Measurements from ENCODE around the gene SLC25A28. TPM values are rescaled to one million over a fixed set of nuclear protein-coding genes. Genes with fewer than 3 reads are reported as not detected.

SLC25A28 gene
- total RNA-seq, 2 experiments from 2014 or later: 43.6 to 44.7 TPM

DNA sequence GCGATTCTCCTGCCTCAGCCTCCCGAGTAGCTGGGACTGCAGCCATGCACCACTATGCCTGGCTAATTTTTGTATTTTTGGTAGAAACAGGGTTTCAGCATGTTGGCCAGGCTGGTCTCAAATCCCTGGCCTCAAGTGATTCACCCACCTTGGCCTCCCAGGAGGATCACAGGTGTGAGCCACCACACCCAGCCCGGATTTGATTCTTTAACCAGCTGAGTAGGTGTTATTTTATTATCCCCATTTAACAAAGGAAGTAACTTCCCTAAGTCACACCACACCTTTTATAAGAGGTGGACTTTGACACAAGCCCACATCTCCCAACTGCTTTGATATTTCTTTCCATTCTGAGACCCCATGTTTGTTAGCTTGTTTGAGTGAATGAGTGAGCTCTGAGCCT is 25.0 kb downstream of the SLC25A28 start:
- Mint-ChIP-seq H3K27ac (no peak overlapping the region), H3K4me1 (ENCODE audit: low read depth) (no peaks in the 10 kb centered on the region), H3K4me3 (no peak overlapping the region), H3K27me3 (peaks cover 4% of the 10 kb centered on the region), H3K36me3 (ENCODE audit: low read depth) (no peaks in the 10 kb centered on the region), H3K9me3 (no peaks in the 10 kb centered on the region)
- intact Hi-C loops (cut with micrococcal nuclease): no loop called here
- CTCF ChIA-PET: interaction anchor here (0.8 to 1.5 kb wide), 3 partner anchors 17 to 202 kb away, joined by 3 to 5 read pairs (median 4); no protein-coding TSS in a partner anchor
- TF ChIP-seq, protein P1, sequence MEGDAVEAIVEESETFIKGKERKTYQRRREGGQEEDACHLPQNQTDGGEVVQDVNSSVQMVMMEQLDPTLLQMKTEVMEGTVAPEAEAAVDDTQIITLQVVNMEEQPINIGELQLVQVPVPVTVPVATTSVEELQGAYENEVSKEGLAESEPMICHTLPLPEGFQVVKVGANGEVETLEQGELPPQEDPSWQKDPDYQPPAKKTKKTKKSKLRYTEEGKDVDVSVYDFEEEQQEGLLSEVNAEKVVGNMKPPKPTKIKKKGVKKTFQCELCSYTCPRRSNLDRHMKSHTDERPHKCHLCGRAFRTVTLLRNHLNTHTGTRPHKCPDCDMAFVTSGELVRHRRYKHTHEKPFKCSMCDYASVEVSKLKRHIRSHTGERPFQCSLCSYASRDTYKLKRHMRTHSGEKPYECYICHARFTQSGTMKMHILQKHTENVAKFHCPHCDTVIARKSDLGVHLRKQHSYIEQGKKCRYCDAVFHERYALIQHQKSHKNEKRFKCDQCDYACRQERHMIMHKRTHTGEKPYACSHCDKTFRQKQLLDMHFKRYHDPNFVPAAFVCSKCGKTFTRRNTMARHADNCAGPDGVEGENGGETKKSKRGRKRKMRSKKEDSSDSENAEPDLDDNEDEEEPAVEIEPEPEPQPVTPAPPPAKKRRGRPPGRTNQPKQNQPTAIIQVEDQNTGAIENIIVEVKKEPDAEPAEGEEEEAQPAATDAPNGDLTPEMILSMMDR (IDR thresholded peaks at IDR 0.05): no peak
- DNase-seq: no peak
- ATAC-seq: no peak
- POLR2A ChIA-PET: no interaction called here

DNA sequence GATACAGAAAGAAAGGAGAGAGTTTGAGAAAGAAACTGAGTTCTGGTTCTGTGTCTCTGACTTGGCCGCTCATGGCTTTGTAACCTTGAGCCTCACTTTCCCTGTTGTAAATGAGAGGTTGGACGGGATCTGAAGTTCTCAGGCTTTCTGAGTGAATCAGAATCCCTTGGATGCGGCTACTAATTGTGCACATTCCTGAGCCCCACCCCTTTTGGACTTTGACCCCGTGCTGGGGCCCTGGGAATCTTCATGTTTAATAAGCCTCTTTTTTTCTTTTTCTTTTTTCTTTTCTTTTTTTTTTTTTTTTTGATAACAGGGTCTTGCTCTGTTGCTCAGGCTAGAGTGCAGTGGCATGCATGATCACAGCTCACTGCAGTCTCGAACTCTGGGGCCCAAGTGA is 26.9 kb downstream of the SLC25A28 start:
- H3K27ac Mint-ChIP-seq: no peak overlapping the region
- ATAC-seq: no peak
- no peak overlapping the region for H3K4me3 Mint-ChIP-seq
- ChIA-PET POLR2A (no interaction called here), CTCF (no interaction called here)
- H3K9me3 Mint-ChIP-seq: no peaks in the 10 kb centered on the region
- no peaks in the 10 kb centered on the region for H3K4me1 Mint-ChIP-seq (ENCODE audit: low read depth)
- peaks cover 4% of the 10 kb centered on the region for H3K27me3 Mint-ChIP-seq
- TF ChIP-seq, protein P1 (IDR thresholded peaks at IDR 0.05): no peak
- no peak for DNase-seq
- no peaks in the 10 kb centered on the region for H3K36me3 Mint-ChIP-seq (ENCODE audit: low read depth)
- intact Hi-C loops (cut with micrococcal nuclease): no loop called here

DNA sequence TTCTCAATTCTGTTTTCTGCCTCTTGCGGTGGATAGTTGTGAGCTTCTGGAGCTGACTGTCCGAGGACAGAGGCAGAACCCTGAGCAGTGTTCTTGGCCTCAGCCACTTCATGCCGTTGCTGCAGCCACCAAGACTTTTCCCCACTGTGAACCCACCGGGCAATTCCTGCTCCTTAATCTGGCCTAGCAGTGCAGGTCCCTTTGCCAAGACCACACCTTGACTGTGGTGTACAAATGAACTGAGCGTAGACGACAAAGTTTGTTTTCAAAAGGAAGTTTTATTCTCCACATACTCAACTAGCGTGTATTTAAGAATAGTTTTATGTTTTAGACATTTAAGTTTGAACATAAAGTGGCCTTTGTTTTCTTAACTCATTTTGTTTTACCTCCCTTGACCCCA is 29.4 kb downstream of the SLC25A28 start:
- DNase-seq (no peak), ATAC-seq (no peak)
- Mint-ChIP-seq H3K27ac (no peak overlapping the region), H3K27me3 (peaks cover 4% of the 10 kb centered on the region), H3K36me3 (ENCODE audit: low read depth) (no peaks in the 10 kb centered on the region), H3K9me3 (no peaks in the 10 kb centered on the region), H3K4me1 (ENCODE audit: low read depth) (no peaks in the 10 kb centered on the region), H3K4me3 (no peak overlapping the region)
- ChIA-PET POLR2A (interaction anchor here (0.6 kb wide), 1 partner anchor 123 kb away, joined by 3 read pairs; no protein-coding TSS in a partner anchor), CTCF (interaction anchor here (0.7 to 1.0 kb wide), 2 partner anchors 18 to 30 kb away, joined by 3 to 4 read pairs; no protein-coding TSS in a partner anchor)
- intact Hi-C loops (cut with micrococcal nuclease): no loop called here
- TF ChIP-seq, protein P1 (IDR thresholded peaks at IDR 0.05): no peak

DNA sequence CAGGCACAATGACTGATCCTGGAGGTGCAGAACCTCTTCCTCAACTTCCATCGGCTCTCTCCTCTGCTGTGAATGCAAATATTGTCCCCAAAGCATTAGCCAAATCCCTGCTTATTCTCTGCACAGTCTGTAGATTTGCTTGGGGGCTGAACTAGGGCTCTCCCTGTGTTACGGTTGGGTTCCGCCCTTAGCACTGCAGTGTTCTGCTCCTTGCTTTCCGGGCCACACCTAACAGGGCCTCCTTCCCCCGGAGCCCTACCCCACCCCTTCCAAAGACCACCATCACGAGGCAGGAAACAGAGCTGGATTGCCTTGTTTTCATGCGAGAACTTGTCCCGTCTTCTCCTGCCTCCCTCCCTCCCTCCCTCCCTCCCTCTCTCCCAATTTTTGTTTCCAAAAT is 36.6 kb downstream of the SLC25A28 start:
- intact Hi-C loops (cut with micrococcal nuclease): no loop called here
- H3K27me3 Mint-ChIP-seq: no peaks in the 10 kb centered on the region
- H3K4me1 Mint-ChIP-seq (ENCODE audit: low read depth): no peaks in the 10 kb centered on the region
- H3K27ac Mint-ChIP-seq: no peak overlapping the region
- ChIA-PET CTCF (interaction anchor here (1.1 kb wide), 1 partner anchor 28 kb away, joined by 6 read pairs; no protein-coding TSS in a partner anchor), POLR2A (no interaction called here)
- no peaks in the 10 kb centered on the region for H3K36me3 Mint-ChIP-seq (ENCODE audit: low read depth)
- no peak overlapping the region for H3K4me3 Mint-ChIP-seq
- DNase-seq (no peak), ATAC-seq (no peak)
- H3K9me3 Mint-ChIP-seq: no peaks in the 10 kb centered on the region
- TF ChIP-seq, protein P1 (IDR thresholded peaks at IDR 0.05): no peak

DNA sequence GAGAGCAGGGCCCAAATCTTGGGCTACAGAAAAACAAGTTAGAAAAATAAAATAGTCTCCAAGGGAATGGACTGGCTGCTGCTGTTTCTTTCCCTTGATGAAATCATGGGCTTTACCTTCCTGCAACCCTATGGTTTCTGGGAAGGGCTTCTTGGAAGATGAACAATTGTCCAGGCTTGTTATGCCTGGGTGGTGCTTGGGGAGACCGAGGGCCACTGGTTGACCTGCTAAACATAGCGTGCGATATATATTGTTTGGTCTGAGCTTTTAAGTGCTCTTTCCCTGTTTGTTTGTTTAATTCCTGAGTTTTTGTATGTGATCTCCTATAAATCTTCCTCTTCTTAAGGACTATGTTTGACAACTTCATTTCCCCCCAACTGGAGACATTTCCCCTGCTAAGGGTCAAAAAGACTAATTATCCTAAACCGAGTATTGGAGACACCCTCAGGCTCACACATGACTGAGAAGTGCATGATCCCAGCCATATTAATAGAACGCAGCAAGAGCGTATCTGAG is 37.9 kb downstream of the SLC25A28 start:
- no peak overlapping the region for H3K27ac Mint-ChIP-seq
- ChIA-PET CTCF (interaction anchor here (1.1 kb wide), 1 partner anchor 29 kb away, joined by 6 read pairs; no protein-coding TSS in a partner anchor), POLR2A (no interaction called here)
- H3K4me1 Mint-ChIP-seq (ENCODE audit: low read depth): no peaks in the 10 kb centered on the region
- no peaks in the 10 kb centered on the region for H3K9me3 Mint-ChIP-seq
- no peaks in the 10 kb centered on the region for H3K36me3 Mint-ChIP-seq (ENCODE audit: low read depth)
- H3K27me3 Mint-ChIP-seq: peaks cover 4% of the 10 kb centered on the region
- DNase-seq: no peak
- intact Hi-C loops (cut with micrococcal nuclease): no loop called here
- TF ChIP-seq, protein P1 (IDR thresholded peaks at IDR 0.05): no peak
- ATAC-seq: no peak
- H3K4me3 Mint-ChIP-seq: no peak overlapping the region

Measured in activated CD8-positive, alpha-beta T cell treated with anti-CD3 and anti-CD28 coated beads for 36 hours (primary cell).